HG03060 (cell line): ENCODE data around the gene ING5.
A peak's percentile ranks its signal among the peaks of the same experiment; 100 is the strongest.

Experiments
- ATAC-seq: cut with Tn5 transposase; IDR thresholded peaks from one replicate; pipeline ENCODE4 v1.9.1; 2021; ENCODE audit warnings: low read depth, moderate number of reproducible peaks; ENCODE audit not compliant: unreplicated experiment

ING5 gene

GRCh38 chr2:241672243-241673188 lies 29.3 kb upstream of the ING5 start:
- ATAC-seq: no peak

- ATAC-seq: no peak
Observed at GRCh38 chr2:241673189-241673663, 28.6 kb upstream of the ING5 start.

GRCh38 chr2:241673797-241674725 lies 27.8 kb upstream of the ING5 start:
- no peak for ATAC-seq

GRCh38 chr2:241675885-241676284 lies 26.0 kb upstream of the ING5 start:
- no peak for ATAC-seq

- ATAC-seq: no peak
Observed at GRCh38 chr2:241676665-241677064, 25.2 kb upstream of the ING5 start.

- no peak for ATAC-seq
Observed at GRCh38 chr2:241677392-241677791, 24.4 kb upstream of the ING5 start.

GRCh38 chr2:241678307-241678706 lies 23.5 kb upstream of the ING5 start:
- no peak for ATAC-seq

- no peak for ATAC-seq
Observed at GRCh38 chr2:241678784-241679540, 22.9 kb upstream of the ING5 start.

GRCh38 chr2:241680044-241680443 lies 21.8 kb upstream of the ING5 start:
- no peak for ATAC-seq

GRCh38 chr2:241680827-241681599 lies 20.8 kb upstream of the ING5 start:
- ATAC-seq: no peak

GRCh38 chr2:241686324-241686649 lies 15.6 kb upstream of the ING5 start:
- ATAC-seq: peak; percentile 10

GRCh38 chr2:241686650-241687425 lies 15.0 kb upstream of the ING5 start, which contains the start of gene DTYMK:
DTYMK (minus strand) TSS chr2:241686815; CDS start chr2:241686783, 32 bp downstream.
- peak; percentile 86 for ATAC-seq

- ATAC-seq: no peak
Observed at GRCh38 chr2:241689306-241689705, 12.5 kb upstream of the ING5 start.

GRCh38 chr2:241690202-241690717 lies 11.6 kb upstream of the ING5 start:
- ATAC-seq: no peak

- ATAC-seq: no peak
Observed at GRCh38 chr2:241692448-241692847, 9.4 kb upstream of the ING5 start.

- no peak for ATAC-seq
Observed at GRCh38 chr2:241695651-241696050, 6.2 kb upstream of the ING5 start.

- ATAC-seq: peak; percentile 36
Observed at GRCh38 chr2:241701149-241701398, 765 bp upstream of the ING5 start.

- peak; percentile 64 for ATAC-seq
Observed at GRCh38 chr2:241702155-241703031, 554 bp downstream of the ING5 start.
